Measurements from ENCODE around the gene C1orf174.
A peak's percentile ranks its signal among the peaks of the same experiment; 100 is the strongest.

Gene C1orf174

DNA sequence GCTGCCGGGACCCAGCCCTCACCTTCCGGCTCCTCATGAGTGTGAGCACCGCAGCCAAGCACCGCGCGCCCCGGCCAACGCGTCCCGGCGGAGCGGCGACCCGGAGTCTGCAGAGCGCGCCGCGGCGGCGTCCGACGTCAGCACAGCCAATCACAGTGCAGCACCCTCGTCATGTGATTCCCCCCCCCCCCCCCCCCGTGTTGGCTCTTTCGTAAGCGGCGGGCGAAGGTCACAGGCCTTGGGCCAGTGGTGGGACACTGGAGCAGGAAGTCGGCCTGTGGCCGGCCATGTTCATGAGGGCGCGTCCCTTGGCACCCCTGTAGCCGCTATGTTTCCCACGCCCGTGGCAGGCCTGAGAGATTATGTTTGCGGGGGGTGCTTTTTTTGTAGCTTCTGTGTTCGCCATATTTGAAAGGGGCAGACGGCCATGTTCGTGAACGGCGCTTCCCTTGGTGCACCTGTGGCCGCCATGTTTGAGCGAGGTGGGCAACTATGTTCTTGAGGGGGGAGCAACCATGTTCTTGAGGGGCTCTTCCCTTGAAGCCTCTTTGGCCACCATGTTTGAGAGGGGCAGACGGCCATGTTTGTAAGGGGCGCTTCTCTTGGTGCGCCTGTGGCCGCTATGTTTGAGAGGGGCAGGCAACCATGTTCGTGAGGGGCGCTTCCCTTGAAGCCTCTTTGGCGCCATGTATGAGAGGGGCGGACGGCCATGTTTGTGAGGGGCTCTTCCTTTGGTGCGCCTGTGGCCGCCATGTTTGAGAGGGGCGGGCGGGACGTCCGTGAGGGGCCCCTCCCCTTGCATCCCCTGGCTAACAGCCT lies at the start of gene C1orf174:
Gene C1orf174, minus strand, starts transcription at position 123 of the 819 bp plus-strand sequence. Its CDS starts 86 bp downstream, at position 37.
- DNase-seq: peak; percentile 98 to 99

DNA sequence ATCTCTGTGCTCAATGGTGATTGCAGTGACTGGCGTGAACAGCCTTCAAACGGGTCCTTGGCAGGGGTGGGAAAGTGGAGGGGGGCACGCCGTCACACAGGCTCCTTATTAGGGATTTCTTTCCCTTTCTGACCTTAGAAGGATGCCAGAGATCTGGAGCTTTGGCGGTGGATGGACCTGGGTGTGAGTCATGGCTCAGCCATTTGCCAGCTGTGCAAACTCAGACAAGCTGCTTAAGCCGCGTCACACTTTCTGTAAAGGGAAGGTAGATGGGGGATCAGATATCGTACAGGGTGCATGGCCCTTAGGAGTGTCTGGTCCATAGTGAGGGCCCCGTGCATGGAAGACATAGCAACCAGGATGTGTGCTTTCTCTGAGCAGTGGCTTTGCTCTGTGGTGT lies 48.3 kb upstream of the C1orf174 start:
- DNase-seq: no peak

DNA sequence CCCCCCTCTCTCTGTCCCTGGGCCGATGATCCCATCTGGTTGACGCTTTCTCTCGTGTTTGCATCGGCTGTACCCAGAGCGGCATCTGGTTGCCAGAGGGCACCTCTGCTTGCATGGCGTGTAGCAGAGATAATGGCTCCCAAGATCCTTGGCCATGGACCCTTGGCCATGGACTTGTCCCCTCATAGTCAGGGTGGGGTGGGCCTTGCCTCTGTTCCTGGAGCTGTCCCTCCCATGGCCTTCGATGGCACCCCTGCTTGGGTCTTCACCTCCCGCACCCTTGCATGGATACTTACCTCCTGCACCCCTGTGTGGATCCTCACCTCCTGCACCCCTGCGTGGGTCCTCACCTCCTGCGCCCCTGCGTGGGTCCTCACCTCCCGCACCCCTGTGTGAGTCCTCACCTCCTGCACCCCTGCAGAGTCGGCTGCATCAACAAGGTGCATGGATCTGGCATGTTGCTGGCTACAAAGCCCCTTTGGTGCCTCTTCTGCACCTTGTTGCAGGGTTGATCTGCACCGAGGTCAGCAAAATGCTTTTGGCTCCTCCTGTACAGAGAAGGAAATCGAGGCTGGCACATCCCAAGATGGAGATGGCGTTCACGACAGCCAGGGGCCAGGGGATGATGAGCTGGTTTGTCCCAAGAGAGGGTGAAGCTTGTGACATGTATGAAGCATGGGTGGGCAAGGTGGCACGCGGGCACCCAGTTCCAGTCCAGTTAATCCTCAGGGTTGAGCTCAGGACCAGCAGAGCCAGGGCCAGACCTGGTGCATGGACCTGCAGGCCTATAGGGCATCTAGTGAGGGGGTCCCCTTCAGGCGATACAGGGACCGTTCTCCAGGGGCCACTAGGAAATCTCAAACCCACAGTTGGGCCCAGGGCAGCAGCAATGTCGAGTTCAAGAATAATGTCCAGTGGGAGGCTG lies 46.1 kb upstream of the C1orf174 start:
- no peak for DNase-seq

DNA sequence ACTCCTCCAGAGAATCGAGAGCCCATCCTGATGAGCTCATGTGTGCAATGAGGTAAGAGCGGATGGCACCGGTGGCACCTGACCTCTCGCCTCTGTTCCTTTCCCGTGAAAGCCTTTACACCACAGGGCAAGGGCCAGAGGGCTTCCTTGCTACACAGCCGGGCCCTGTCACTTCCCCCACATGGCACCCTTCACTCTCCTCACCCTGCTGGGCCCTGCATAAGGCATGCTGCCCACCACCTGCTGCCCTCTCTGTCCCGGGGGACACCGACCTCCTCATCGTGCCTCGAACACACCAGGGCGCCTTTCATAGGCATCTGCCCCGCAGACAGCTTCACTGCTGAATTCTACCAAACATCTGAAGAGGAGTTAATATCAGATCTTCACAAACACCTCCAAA lies 45.1 kb upstream of the C1orf174 start:
- DNase-seq: no peak

DNA sequence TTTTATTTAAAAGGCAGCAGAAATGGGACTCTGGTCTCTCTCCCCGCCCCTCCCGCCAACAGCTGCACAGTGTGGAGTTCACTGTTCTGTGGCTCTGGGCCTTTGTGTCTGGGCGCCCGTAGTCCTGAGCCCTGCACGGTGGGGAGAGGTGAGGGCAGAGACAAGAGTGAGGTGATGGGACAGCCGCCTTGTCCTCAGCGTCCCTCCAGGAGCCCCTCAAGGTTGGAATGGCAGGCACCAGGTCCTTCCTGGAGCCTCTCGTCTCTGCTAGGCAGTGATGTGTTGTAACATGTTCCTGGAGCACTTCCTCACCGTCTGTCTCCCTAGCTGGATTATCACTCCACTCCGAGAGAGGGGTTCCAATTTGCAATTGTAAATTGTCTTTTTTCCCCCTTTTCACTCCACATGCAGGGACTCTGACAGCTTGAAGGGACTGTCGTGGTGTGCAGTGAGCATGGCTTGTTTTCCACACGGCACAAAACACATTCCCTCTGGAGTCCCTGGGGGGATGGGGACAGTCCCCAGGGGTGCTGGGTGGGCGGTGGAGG lies 44.6 kb upstream of the C1orf174 start:
- DNase-seq: no peak

DNA sequence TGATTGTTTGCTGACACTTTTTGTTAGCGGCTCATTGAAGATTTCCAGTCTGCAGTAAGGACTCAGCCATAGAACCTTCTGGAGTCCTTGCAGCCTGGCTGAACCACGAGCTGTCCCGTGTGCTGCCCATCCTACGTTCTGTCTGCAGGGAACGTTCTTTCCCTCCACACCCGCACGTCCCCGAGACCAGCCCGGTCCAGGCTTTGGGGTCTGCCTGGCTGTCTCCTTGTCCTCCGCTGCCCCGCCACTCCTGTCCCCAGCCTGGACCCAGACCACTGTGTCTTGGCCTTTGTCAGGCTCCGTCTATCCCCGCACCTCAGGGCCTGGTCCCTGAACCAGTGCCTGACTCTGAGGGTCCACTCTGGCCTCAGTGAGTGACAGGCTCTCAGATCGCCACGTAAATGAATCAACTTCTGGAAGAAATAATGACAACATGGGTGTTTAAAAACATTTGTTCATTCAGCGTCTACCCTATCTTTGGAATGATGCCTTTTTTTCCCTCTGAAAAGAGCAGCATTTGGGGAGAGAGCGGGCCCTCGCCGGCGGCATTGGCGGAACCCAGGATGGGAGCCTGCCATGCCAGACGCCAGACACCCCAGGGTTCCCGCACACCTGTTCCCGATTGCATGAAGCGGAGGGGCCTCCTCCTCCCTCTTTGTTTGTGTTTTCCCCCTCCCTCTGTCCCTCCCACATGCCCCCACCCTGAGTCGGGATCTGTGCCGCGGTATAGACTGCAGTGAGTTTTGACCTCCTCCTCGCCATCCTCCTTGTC lies 43.9 kb upstream of the C1orf174 start:
- DNase-seq: no peak

DNA sequence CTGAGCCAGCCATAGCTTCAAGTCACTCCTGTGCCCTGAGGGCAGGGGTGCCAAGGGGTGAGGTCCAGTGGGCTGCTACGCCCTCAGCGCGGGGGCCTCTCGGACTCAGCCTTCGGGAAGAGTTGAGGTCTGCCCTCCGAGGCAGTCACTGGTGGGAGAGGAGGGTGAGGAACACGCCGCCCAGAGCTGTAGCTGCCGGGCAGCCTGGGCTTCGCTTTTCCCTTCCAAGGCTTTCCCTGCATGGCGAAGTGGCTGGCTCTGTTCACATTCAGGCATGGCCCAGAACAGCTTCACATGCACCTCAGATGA lies 43.0 kb upstream of the C1orf174 start:
- no peak for DNase-seq

DNA sequence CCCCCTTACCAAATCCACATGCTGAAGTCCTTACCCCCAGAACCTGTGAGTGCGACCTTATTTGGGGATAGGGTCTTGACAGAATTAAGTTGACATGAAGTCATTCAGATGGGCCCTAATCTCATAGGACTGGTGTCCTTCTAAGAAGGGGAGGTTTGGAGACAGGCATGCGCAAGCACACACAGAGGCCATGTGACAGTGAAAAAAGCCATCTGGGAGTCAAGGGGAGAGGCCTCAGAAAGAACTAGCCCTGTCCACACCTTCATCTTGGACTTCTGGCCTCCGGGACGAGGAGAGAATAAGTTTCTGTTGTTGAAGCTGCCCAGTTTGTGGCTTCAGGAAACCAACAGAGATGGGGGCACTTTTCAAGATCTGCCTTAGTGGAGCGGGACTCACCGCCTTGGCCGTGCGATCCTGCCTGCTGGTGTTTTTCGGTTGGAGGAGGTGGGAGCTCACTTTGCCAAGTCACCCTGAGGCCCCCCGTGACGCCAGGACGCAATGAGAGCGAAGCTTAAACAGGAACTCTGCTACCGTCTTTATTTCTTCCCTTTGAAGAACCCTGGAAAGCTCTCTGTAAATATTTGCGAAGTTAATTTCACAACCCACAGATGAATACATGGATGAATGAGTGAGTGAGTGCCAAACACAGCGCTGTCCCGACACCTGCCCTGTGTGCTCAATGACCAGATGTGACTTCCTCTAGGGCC lies 42.5 kb upstream of the C1orf174 start:
- no peak for DNase-seq

DNA sequence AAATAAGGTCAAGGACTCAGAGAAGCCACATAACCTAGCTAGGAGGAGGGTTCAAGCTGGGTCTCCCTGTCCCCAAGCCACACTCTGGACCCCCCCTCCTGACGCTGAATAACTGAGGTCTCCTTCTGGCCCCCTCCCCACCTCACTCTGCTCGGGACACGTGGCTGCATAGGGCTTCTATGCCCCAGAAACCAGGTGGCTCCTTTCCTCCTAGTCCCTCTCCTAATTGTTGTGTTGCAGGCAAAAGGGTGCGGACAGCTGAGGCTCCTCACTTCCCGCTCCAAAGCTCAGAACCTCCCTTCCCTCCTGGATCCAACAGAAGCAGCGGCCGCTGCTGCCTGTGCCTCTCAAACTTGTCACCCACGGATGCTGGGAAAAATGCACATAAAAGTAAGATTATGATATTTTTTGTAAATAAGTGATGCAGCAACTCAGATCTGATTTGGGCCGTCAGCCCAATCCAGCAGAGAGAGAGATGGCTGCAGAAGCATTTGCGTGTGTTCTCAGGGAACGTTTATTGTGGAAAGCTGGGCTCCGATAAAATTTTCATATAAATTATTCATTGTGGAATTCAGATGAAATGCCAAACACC lies 40.8 kb upstream of the C1orf174 start:
- no peak for DNase-seq

DNA sequence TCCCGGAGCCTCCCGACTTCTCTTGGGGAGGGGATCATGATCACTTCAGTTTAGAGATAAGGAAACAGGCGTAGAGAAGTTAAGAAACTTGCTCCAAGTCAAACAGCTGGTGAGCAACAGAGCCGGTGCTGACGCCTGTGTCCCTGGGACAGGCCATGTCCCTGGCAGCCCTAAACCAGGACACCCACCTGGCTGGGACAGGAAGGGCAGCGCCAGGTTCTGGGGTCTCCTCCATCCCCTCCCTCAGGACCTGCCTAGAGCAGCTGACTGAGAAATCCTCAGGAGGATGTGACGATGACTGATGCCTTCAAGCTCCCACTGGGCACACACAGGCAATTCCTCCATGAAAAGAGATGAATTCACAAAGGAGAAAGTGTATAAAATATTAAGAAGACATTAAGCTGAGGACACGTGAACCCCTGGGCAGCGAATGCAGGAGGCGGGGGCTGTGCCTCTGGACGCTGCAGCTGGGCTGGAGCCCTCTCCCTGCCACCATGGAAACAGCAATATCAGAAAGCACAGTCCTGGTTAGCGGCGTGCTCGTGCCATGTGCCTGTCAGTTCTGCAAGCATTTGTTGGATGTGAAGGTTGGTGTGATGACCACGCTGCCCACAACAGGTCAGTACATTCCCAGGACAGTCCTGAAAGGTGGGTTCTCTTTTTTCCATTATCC lies 40.1 kb upstream of the C1orf174 start:
- no peak for DNase-seq

DNA sequence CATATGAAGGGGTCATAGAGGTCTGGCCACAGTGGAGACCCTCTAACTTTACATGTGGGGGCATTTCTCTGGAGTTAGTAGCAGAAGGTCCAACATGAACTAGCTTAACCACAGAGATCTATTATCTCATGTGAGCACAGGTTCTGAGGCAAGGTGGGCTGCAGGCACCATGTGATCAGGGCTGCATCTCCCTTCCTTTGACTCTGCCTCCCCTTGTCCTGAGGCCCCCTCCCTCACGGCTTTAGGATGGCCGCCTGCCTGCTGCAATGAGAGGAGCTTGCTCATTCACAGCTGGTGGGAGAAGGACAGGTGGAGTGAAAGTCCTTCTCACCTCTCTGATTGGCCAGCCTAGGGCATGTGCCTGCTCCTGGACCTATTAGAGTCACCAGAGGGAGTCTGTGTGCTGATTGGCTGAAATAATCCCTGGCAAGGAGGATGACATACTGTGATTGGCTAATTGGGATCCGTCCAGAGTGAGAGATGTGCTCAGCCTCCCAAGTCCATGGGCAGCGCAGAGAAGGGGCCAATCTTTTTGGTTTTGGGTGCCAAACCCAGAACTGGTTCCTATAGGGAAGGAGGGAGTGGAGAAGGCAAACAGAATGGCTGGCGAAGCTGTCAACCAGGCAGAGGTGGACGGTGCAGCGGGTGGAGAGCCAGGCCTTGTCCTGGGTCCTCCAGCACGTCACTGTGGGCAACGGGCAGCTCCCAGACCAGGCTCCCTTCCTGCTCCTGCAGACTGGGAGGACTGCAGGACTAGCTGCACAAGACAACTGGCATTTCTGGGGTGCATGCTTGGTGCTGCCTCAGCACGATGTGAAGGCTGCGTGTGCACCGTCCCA lies 39.4 kb upstream of the C1orf174 start:
- no peak for DNase-seq

DNA sequence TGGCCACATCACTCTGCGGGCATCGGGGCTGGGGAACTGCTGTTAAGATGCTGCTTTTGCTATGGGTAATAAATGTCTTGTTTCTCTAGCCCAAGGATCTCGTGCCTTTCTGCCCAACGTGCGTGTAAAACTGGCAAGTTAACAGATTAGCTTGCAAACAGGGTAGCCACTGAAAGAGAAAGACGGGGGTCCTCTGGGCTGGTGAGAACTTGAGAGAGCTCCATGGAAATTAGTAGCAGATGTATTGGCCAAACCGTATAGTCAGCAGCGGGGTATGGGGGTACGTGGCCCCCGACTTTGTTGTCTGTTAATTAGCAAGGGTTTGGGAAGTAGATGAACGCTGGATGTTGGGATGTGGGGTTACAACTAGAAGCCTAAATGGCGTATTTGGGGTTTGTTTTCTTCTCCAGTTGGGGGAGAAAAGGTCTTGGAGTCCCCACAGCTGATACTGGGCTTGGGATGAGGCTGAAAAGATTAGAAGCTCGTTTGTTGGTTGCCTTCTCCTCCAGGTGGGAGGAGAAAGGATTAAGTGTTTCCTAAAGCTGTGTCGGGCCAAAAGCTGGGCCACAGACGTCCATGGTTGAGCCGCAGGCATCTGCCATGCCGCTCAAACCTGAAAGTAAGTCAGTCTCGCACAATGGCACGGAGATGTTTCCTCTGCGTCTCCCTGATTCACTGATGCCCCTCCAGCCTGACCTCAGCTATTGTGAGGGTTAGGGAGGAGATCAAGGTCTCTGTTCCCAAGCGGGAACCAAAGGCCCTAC lies 32.3 kb upstream of the C1orf174 start:
- no peak for DNase-seq

DNA sequence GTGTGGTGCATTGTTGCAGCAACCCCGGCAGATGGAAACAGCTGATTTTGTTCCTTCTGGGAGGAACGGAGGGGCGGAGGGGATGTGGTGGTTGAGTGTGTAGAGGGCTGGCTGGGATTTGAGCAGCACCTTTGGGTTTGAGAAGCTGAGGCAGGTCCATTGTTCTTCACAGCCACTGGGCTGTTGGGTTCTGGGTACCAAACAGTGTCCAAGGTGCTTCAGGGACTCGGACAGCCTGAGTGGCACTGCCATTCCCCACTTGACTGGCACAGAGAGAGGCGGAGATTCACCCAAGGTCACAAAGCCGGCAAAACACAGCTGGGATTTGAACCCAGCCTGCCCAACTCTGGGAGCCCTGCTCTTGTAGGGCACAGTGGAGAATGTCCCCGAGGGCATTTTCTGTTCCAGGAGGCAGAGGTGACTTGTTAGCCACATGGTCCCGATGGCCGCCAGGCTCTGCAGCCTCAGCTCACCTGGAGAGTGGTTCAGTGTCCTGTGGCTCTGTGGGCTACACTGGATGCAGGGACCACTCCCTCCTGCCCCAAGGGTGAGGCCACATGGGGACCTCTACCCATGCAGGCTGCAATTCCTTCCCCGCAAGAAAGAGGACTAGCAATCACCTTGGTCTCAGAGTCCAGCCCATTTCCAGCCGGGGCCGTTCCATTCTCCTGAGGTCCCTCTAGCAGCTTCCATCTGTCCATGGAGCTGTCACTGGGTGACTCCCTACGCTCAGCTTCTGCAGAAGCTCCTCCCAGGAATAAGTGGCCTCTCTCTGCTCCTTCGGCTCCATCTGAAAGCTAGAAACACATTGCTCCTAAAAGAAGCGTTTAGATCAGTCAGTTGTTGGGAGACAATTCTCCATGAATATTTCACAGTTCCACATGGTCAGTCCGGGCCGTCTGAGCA lies 31.2 kb upstream of the C1orf174 start:
- no peak for DNase-seq

DNA sequence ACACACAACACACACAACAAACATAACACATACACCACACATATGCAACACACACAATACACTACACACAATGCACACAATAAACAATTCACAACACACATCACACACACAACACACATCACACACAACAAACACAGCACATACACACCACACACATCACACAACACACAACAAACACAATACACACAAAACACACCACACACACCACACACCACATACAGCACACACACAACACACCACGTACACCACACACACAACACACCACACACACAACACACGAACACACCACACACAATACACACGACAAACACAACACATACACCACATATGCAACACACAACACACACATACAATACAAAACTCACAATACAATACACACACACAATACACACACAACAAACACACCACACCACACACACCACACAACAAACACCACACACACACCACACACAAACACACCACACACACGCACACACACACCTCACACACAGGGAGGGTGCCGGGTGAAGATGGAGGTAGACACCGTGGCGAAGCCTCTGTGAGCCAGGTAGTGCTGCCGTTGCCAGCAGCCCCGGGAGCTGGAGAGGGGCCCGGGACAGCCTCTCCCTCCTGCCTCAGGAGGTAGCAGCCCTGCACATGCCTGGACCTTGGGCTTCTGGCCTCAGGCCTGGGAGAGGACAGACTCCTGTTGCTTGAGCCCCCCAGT lies 30.4 kb upstream of the C1orf174 start:
- no peak for DNase-seq

DNA sequence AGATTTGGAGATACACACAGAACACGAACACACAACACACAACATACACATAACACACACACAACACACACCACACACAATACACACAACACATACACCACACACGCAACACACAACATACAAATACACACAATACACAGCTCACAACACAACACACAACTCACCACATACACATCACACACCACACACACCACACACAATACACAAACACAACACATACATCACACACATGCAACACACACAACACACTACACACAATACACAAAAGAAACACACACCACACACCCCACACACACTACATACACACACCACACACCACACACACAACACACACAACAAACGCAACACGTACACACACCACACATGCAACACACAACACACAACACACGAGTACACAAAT lies 29.1 kb upstream of the C1orf174 start:
- no peak for DNase-seq

DNA sequence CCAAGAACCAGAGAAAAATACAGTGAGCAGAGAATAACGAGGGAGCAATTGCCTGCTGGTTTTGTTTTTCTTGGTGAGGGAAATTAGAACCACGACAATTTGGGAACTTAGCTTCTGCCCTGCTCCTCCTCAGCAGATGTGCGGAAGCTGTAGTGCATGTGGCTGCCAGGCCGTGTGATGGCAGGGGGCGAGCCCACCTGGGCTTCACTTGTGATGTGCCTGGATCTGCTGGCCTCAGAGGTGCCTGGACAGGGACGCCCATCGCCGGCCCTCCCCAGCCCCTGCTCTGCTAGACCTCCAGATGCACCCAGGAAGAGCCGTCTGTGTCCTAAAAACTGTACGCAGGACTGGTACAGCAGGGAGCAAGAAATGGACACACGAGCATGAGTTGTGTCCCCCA lies 28.5 kb upstream of the C1orf174 start:
- DNase-seq: no peak

DNA sequence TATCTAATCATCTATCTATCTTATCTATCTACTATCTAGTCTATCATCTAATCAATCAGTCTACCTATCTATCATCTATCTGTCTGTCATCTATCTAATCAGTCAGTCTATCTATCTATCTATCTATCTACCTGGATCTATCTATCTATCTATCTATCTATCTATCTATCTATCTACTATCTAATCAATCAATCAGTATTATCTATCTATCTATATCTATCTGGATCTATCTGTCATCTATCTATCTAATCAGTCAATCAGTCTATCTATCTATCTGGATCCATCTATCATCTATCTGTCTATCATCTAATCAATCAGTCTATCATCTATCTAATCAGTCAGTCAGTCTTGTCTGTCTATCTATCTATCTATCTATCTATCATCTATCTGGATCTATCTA lies 26.9 kb upstream of the C1orf174 start:
- no peak for DNase-seq

DNA sequence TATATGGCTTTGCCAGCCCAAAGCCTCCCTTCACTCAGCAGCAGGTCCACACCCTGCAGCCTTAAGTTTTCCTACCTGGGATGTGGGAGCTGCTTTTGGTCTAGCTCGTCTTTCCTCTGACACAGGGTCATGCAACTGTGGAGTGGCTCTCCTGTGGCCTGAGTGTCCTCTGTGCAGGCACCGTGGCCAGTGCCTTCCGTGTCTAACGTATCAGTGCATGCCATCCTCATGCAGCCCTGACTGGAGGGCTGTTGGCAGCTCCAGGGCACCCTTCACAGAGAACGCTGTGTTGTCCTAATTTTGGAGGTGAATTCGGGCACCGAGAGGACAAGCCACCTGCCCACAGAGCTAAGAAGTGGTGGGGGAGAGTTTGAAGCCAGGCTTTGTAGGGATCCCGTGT lies 25.7 kb upstream of the C1orf174 start:
- DNase-seq: no peak

All from NCI-H526 (cell line).